Endodermal cell (in vitro differentiated cells): ENCODE data around the gene FNDC8. TPM values are rescaled to one million over a fixed set of nuclear protein-coding genes. Genes with fewer than 3 reads are reported as not detected.

Experiments
- DNase-seq: peaks from one replicate; pipeline ENCODE4 v3.0.0-alpha.2; 2017
- H3K27ac ChIP-seq: 2 replicates; pipeline ENCODE4 v1.5.1; 2013; ENCODE audit warnings: mild to moderate bottlenecking, low read depth, low read length, moderate library complexity
- H3K27me3 ChIP-seq: 2 replicates; pipeline ENCODE4 v1.6.1; 2013; ENCODE audit warnings: mild to moderate bottlenecking, low read length, moderate library complexity; ENCODE audit not compliant: insufficient read depth, control insufficient read depth, poor library complexity, severe bottlenecking
- H3K36me3 ChIP-seq: 2 replicates; pipeline ENCODE4 v1.7.0; 2013; ENCODE audit warnings: mild to moderate bottlenecking, low read length, moderate library complexity; ENCODE audit not compliant: control insufficient read depth, insufficient read depth
- H3K4me1 ChIP-seq: one replicate; pipeline ENCODE4 v1.7.0; 2013; ENCODE audit warnings: low read length; ENCODE audit not compliant: control insufficient read depth, insufficient read depth
- H3K4me3 ChIP-seq: 2 replicates; pipeline ENCODE4 v1.5.1; 2013; ENCODE audit warnings: mild to moderate bottlenecking, low read length, moderate library complexity
- H3K9ac ChIP-seq: 2 replicates; pipeline ENCODE4 v1.6.1; 2013; ENCODE audit warnings: mild to moderate bottlenecking, low read length, moderate library complexity; ENCODE audit not compliant: poor library complexity, severe bottlenecking; ENCODE audit errors: extremely low read depth
- H3K9me3 ChIP-seq: 2 replicates; pipeline ENCODE4 v1.6.1; 2013; ENCODE audit warnings: mild to moderate bottlenecking, low read length, moderate library complexity; ENCODE audit not compliant: control insufficient read depth
- H3K27ac Mint-ChIP-seq: 2 replicates; pipeline ENCODE4 v1.8.0; 2020; ENCODE audit warnings: mixed read lengths
- H3K27me3 Mint-ChIP-seq: 2 replicates; pipeline ENCODE4 v1.8.0; 2021; ENCODE audit warnings: mild to moderate bottlenecking, mixed read lengths; ENCODE audit not compliant: insufficient read depth
- H3K36me3 Mint-ChIP-seq: 2 replicates; pipeline ENCODE4 v1.8.0; 2020; ENCODE audit warnings: low read depth, mixed read lengths
- H3K4me1 Mint-ChIP-seq: 2 replicates; pipeline ENCODE4 v1.8.0; 2020; ENCODE audit warnings: mixed read lengths
- H3K4me3 Mint-ChIP-seq: 2 replicates; pipeline ENCODE4 v1.8.0; 2020; ENCODE audit warnings: mild to moderate bottlenecking, moderate library complexity, mixed read lengths
- H3K9me3 Mint-ChIP-seq: 2 replicates; pipeline ENCODE4 v1.8.0; 2020; ENCODE audit warnings: mild to moderate bottlenecking, mixed read lengths
- WGBS, 2 experiments: methylation state at CpG; one replicate each; pipeline versions ENCODE4 v1.1.5 to v1.1.7; 2013; ENCODE audit warnings: missing lambda C conversion rate in 2 of 2, mixed read lengths in 1 of 2; ENCODE audit not compliant: insufficient coverage in 1 of 2, insufficient read length in 1 of 2; 5-methylcytosine and 5-hydroxymethylcytosine counted together
- total RNA-seq, 2 donors: library from RNA; stranded (reverse); fragmentation: NEBNext Ultra II Directional in 1 of 2; extraction: Animal tissue kit (Norgen Biotek cat#: 25700) in 1 of 2; gene quantifications; 2 replicates in 1 of 2; 3 replicates in 1 of 2; pipeline ENCODE4 v1.2.1, GENCODE V29; 2021
- TF ChIP-seq, protein P1 (sequence below): fragments of 200-600 bp; sonication (generic); conservative IDR thresholded peaks from 2 replicates; pipeline ENCODE4 v1.5.0; 2021; ENCODE audit warnings: antibody characterized with exemption, mild to moderate bottlenecking

The FNDC8 gene
- total RNA-seq, 2 donors from 2014 or later: not detected

DNA sequence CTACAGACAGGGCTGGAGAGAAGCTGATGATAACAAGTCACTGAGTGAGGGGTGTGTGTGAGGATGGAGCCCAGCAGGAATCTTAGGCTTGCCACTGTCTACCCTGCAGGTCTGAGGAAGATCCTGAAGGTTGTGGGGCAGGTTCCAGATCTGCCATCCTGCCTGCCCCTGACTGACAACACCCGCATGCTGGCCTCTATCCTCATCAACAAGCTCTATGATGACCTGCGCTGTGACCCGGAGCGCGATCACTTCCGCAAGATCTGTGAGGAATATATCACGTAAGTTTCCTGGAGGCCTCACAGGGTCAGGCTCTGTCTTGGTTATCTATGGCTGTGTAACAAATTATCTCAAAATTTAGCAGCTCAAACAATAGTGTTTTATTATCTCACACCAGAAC, 42.5 kb downstream of the FNDC8 start:
- 94 to 95% methylated on average over 6 to 7 of the region's 7 CpGs for WGBS, 2 experiments
- H3K9me3 ChIP-seq: no peaks in the 10 kb centered on the region
- H3K4me1 Mint-ChIP-seq: no peaks in the 10 kb centered on the region
- H3K36me3 ChIP-seq: no peaks in the 10 kb centered on the region
- no peak overlapping the region for H3K27ac Mint-ChIP-seq
- no peak overlapping the region for H3K9ac ChIP-seq
- H3K36me3 Mint-ChIP-seq: no peaks in the 10 kb centered on the region
- H3K9me3 Mint-ChIP-seq: no peaks in the 10 kb centered on the region
- no peaks in the 10 kb centered on the region for H3K27me3 ChIP-seq
- no peak overlapping the region for H3K4me3 ChIP-seq
- H3K4me1 ChIP-seq: no peaks in the 10 kb centered on the region
- H3K4me3 Mint-ChIP-seq: no peak overlapping the region
- TF ChIP-seq, protein P1, sequence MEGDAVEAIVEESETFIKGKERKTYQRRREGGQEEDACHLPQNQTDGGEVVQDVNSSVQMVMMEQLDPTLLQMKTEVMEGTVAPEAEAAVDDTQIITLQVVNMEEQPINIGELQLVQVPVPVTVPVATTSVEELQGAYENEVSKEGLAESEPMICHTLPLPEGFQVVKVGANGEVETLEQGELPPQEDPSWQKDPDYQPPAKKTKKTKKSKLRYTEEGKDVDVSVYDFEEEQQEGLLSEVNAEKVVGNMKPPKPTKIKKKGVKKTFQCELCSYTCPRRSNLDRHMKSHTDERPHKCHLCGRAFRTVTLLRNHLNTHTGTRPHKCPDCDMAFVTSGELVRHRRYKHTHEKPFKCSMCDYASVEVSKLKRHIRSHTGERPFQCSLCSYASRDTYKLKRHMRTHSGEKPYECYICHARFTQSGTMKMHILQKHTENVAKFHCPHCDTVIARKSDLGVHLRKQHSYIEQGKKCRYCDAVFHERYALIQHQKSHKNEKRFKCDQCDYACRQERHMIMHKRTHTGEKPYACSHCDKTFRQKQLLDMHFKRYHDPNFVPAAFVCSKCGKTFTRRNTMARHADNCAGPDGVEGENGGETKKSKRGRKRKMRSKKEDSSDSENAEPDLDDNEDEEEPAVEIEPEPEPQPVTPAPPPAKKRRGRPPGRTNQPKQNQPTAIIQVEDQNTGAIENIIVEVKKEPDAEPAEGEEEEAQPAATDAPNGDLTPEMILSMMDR: no peak
- H3K27ac ChIP-seq: no peak overlapping the region
- H3K27me3 Mint-ChIP-seq: no peaks in the 10 kb centered on the region
- DNase-seq: no peak

DNA sequence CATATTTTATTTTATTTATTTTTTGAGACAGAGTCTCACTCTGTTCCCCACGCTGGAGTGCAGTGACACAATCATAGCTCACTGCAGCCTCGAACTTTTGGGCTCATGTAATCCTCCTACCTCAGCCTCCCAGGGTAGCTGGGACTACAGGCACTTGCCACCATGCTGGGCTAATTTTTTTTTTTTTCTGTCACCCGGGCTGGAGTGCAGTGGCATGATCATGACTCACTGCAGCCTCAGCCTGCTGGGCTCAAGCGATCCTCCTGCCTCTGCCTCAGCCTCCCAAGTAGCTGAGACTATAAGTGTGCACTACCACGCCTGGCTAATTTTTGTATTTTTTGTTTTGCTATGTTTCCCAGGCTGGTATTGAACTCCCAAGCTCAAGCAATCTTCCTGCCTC, 43.3 kb downstream of the FNDC8 start:
- no peak overlapping the region for H3K4me3 ChIP-seq
- no peak overlapping the region for H3K27ac ChIP-seq
- H3K4me1 ChIP-seq: no peaks in the 10 kb centered on the region
- Mint-ChIP-seq H3K9me3 (no peaks in the 10 kb centered on the region), H3K27ac (no peak overlapping the region), H3K27me3 (no peaks in the 10 kb centered on the region), H3K36me3 (no peaks in the 10 kb centered on the region), H3K4me1 (no peaks in the 10 kb centered on the region), H3K4me3 (no peak overlapping the region)
- no peak for DNase-seq
- TF ChIP-seq, protein P1: no peak
- H3K36me3 ChIP-seq: no peaks in the 10 kb centered on the region
- H3K27me3 ChIP-seq: no peaks in the 10 kb centered on the region
- 65 to 77% methylated on average over 2 to 5 of the region's 5 CpGs for WGBS, 2 experiments
- no peaks in the 10 kb centered on the region for H3K9me3 ChIP-seq
- H3K9ac ChIP-seq: no peak overlapping the region

DNA sequence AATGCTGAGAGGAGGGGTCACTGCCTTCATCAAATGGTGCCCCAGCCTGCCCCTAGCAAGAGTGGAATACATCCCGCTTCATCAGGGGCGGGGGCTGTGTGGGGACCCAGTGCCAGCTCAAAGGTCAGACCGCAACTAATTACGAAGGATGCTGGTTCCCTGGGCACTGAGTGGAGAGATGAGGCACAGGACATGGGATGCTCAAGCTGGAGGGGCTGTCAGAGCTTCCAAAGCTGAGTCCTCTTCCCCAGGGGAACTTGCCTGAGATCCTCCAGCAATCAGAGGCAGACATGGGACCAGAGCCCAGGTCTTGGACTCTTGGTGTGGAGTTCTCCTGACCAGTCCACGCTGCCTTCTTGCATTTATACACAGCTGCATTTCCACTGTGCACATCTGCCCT, 45.1 kb downstream of the FNDC8 start:
- TF ChIP-seq, protein P1: no peak
- Mint-ChIP-seq H3K4me1 (no peaks in the 10 kb centered on the region), H3K4me3 (no peak overlapping the region), H3K27ac (no peak overlapping the region), H3K36me3 (no peaks in the 10 kb centered on the region), H3K9me3 (no peaks in the 10 kb centered on the region), H3K27me3 (no peaks in the 10 kb centered on the region)
- Histone ChIP-seq H3K27ac (no peak overlapping the region), H3K36me3 (no peaks in the 10 kb centered on the region), H3K4me1 (no peaks in the 10 kb centered on the region), H3K27me3 (no peaks in the 10 kb centered on the region), H3K4me3 (no peak overlapping the region), H3K9ac (no peak overlapping the region), H3K9me3 (no peaks in the 10 kb centered on the region)
- WGBS, 2 experiments: 50 to 75% methylated on average over 2 to 5 of the region's 5 CpGs
- DNase-seq: no peak
